Measurements from ENCODE around the gene SBNO1. TPM values are rescaled to one million over a fixed set of nuclear protein-coding genes. Genes with fewer than 3 reads are reported as not detected.
"Not testable (repeated sequence)": the region's sequence is repeated elsewhere in the genome, so short reads cannot be mapped to it uniquely, and the experiment has no call there.

SBNO1 gene
- 25.3 TPM for polyA plus RNA-seq

GRCh38 chr12:123364532-123365024 lies at the start of gene SBNO1:
Gene SBNO1 (minus strand): TSS chr12:123364847. CDS start chr12:123350441, 14,406 bp downstream.
- Mint-ChIP-seq H3K4me3 (peak within 1 kb of the TSS; percentile 92 to 96 (median 94)), H3K27me3 (no peaks in the 10 kb centered on the region), H3K36me3 (no peaks in the 10 kb centered on the region), H3K4me1 (peaks cover 11 to 18% (median 14%) of the 10 kb centered on the region in 3 donors), H3K9me3 (no peaks in the 10 kb centered on the region), H3K27ac (peak within 1 kb of the TSS; percentile 99)

GRCh38 chr12:123410041-123410412 lies 45.4 kb upstream of the SBNO1 start:
- Mint-ChIP-seq H3K36me3 (no peaks in the 10 kb centered on the region), H3K27ac (peak overlapping the region in 2 of 3 donors; percentile 35 to 53), H3K4me3 (no peak overlapping the region), H3K4me1 (peaks cover 0 to 1% (median 0%) of the 10 kb centered on the region in 3 donors), H3K27me3 (no peaks in the 10 kb centered on the region), H3K9me3 (no peaks in the 10 kb centered on the region)

GRCh38 chr12:123409284-123410040 lies 44.8 kb upstream of the SBNO1 start:
- Mint-ChIP-seq H3K4me3 (peak overlapping the region in 1 of 4 donors; percentile 18), H3K27ac (peak overlapping the region; percentile 35 to 53 (median 45))
- not testable (repeated sequence) for H3K4me1 Mint-ChIP-seq, H3K9me3 Mint-ChIP-seq, H3K27me3 Mint-ChIP-seq, H3K36me3 Mint-ChIP-seq

GRCh38 chr12:123408619-123409018 lies 44.0 kb upstream of the SBNO1 start:
- not testable (repeated sequence) for H3K9me3 Mint-ChIP-seq, H3K4me3 Mint-ChIP-seq, H3K27me3 Mint-ChIP-seq, H3K4me1 Mint-ChIP-seq, H3K27ac Mint-ChIP-seq, H3K36me3 Mint-ChIP-seq

- H3K9me3 Mint-ChIP-seq, H3K4me1 Mint-ChIP-seq, H3K27me3 Mint-ChIP-seq, H3K27ac Mint-ChIP-seq, H3K4me3 Mint-ChIP-seq, H3K36me3 Mint-ChIP-seq: not testable (repeated sequence)
These were observed 43.3 kb upstream of the SBNO1 start for GRCh38 chr12:123407934-123408333.

- H3K4me3 Mint-ChIP-seq, H3K36me3 Mint-ChIP-seq, H3K9me3 Mint-ChIP-seq, H3K4me1 Mint-ChIP-seq, H3K27me3 Mint-ChIP-seq, H3K27ac Mint-ChIP-seq: not testable (repeated sequence)
These were observed 42.6 kb upstream of the SBNO1 start for GRCh38 chr12:123407269-123407668.

- Mint-ChIP-seq H3K9me3 (no peaks in the 10 kb centered on the region), H3K27ac (peak overlapping the region; percentile 21 to 67 (median 31)), H3K4me1 (peaks cover 0 to 7% (median 5%) of the 10 kb centered on the region in 3 donors), H3K36me3 (no peaks in the 10 kb centered on the region), H3K4me3 (peak overlapping the region in 1 of 4 donors; percentile 23), H3K27me3 (no peaks in the 10 kb centered on the region)
These were observed 39.9 kb upstream of the SBNO1 start for GRCh38 chr12:123404581-123404980.

- no peak overlapping the region for H3K4me3 Mint-ChIP-seq
- no peak overlapping the region for H3K27ac Mint-ChIP-seq
- H3K36me3 Mint-ChIP-seq = no peaks in the 10 kb centered on the region
- no peaks in the 10 kb centered on the region for H3K27me3 Mint-ChIP-seq
- no peaks in the 10 kb centered on the region for H3K9me3 Mint-ChIP-seq
- peaks cover 2 to 6% (median 5%) of the 10 kb centered on the region in 3 donors for H3K4me1 Mint-ChIP-seq
These were observed 37.4 kb upstream of the SBNO1 start for GRCh38 chr12:123401753-123402683.

GRCh38 chr12:123399255-123399617 lies 34.6 kb upstream of the SBNO1 start:
- H3K9me3 Mint-ChIP-seq = no peaks in the 10 kb centered on the region
- H3K27me3 Mint-ChIP-seq = no peaks in the 10 kb centered on the region
- H3K36me3 Mint-ChIP-seq = no peaks in the 10 kb centered on the region
- no peak overlapping the region for H3K4me3 Mint-ChIP-seq
- H3K4me1 Mint-ChIP-seq = peaks cover 2 to 8% (median 5%) of the 10 kb centered on the region in 3 donors
- no peak overlapping the region for H3K27ac Mint-ChIP-seq

- Mint-ChIP-seq H3K9me3 (no peaks in the 10 kb centered on the region), H3K4me3 (no peak overlapping the region), H3K4me1 (peaks cover 2 to 8% (median 5%) of the 10 kb centered on the region in 3 donors), H3K27me3 (no peaks in the 10 kb centered on the region), H3K27ac (no peak overlapping the region), H3K36me3 (no peaks in the 10 kb centered on the region)
These were observed 34.1 kb upstream of the SBNO1 start for GRCh38 chr12:123398550-123399254.

- Mint-ChIP-seq H3K27me3 (no peaks in the 10 kb centered on the region), H3K36me3 (no peaks in the 10 kb centered on the region), H3K4me1 (peaks cover under 1 to 4% (median 2%) of the 10 kb centered on the region in 3 donors), H3K4me3 (no peak overlapping the region), H3K9me3 (no peaks in the 10 kb centered on the region), H3K27ac (no peak overlapping the region)
These were observed 33.5 kb upstream of the SBNO1 start for GRCh38 chr12:123398177-123398549.

- Mint-ChIP-seq H3K27ac (no peak overlapping the region), H3K4me3 (no peak overlapping the region), H3K27me3 (no peaks in the 10 kb centered on the region), H3K9me3 (no peaks in the 10 kb centered on the region), H3K4me1 (peaks cover 0 to 4% (median 2%) of the 10 kb centered on the region in 3 donors), H3K36me3 (no peaks in the 10 kb centered on the region)
These were observed 32.8 kb upstream of the SBNO1 start for GRCh38 chr12:123397400-123397799.

GRCh38 chr12:123396954-123397353 lies 32.3 kb upstream of the SBNO1 start:
- Mint-ChIP-seq H3K9me3 (no peaks in the 10 kb centered on the region), H3K27ac (no peak overlapping the region), H3K36me3 (no peaks in the 10 kb centered on the region), H3K4me3 (no peak overlapping the region), H3K4me1 (peaks cover 0 to 4% (median 3%) of the 10 kb centered on the region in 3 donors), H3K27me3 (no peaks in the 10 kb centered on the region)

- H3K9me3 Mint-ChIP-seq = no peaks in the 10 kb centered on the region
- H3K4me3 Mint-ChIP-seq = no peak overlapping the region
- H3K27me3 Mint-ChIP-seq = no peaks in the 10 kb centered on the region
- peaks cover 0 to 6% (median 4%) of the 10 kb centered on the region in 3 donors for H3K4me1 Mint-ChIP-seq
- no peaks in the 10 kb centered on the region for H3K36me3 Mint-ChIP-seq
- H3K27ac Mint-ChIP-seq = no peak overlapping the region
These were observed 31.9 kb upstream of the SBNO1 start for GRCh38 chr12:123396543-123396942.

GRCh38 chr12:123395236-123395635 lies 30.6 kb upstream of the SBNO1 start:
- Mint-ChIP-seq H3K36me3 (no peaks in the 10 kb centered on the region), H3K27me3 (no peaks in the 10 kb centered on the region), H3K27ac (no peak overlapping the region), H3K4me1 (peaks cover 4 to 12% (median 10%) of the 10 kb centered on the region in 3 donors), H3K9me3 (no peaks in the 10 kb centered on the region), H3K4me3 (no peak overlapping the region)

All from IgD-negative memory B cell (primary cell).